ENCODE measurements around the gene PRRT3.
"Not testable (repeated sequence)": the region's sequence is repeated elsewhere in the genome, so short reads cannot be mapped to it uniquely, and the experiment has no call there.

The PRRT3 gene

GRCh38 chr3:9917820-9918219, 34.4 kb downstream of the PRRT3 start:
- no peak for FAIRE-seq

GRCh38 chr3:9916734-9917680, 35.2 kb downstream of the PRRT3 start, which contains the start of gene IL17RC:
TSS of gene IL17RC (plus strand) at chr3:9917098. CDS start at chr3:9917316, 218 bp downstream.
- no peak for FAIRE-seq

- FAIRE-seq = no peak
Measured at GRCh38 chr3:9916346-9916733, 35.9 kb downstream of the PRRT3 start.

GRCh38 chr3:9915254-9916141, 36.7 kb downstream of the PRRT3 start:
- no peak for FAIRE-seq

- FAIRE-seq = no peak
Measured at GRCh38 chr3:9914559-9915253, 37.5 kb downstream of the PRRT3 start.

- FAIRE-seq = no peak
Measured at GRCh38 chr3:9914011-9914410, 38.2 kb downstream of the PRRT3 start.

GRCh38 chr3:9913601-9914000, 38.6 kb downstream of the PRRT3 start:
- no peak for FAIRE-seq

GRCh38 chr3:9912294-9912935, 39.8 kb downstream of the PRRT3 start:
- no peak for FAIRE-seq

- no peak for FAIRE-seq
Measured at GRCh38 chr3:9911863-9912262, 40.3 kb downstream of the PRRT3 start.

GRCh38 chr3:9909221-9910013, 42.8 kb downstream of the PRRT3 start:
- FAIRE-seq = no peak

GRCh38 chr3:9908286-9908685, 43.9 kb downstream of the PRRT3 start:
- FAIRE-seq = no peak

GRCh38 chr3:9906480-9906879, 45.7 kb downstream of the PRRT3 start:
- no peak for FAIRE-seq

GRCh38 chr3:9903904-9904303, 48.3 kb downstream of the PRRT3 start:
- no peak for FAIRE-seq

- no peak for FAIRE-seq
Measured at GRCh38 chr3:9903238-9903624, 49.0 kb downstream of the PRRT3 start.

- no peak for FAIRE-seq
Measured at GRCh38 chr3:9902372-9903237, 49.6 kb downstream of the PRRT3 start, which contains the start of gene IL17RE. TSS of gene IL17RE (plus strand) at chr3:9902848. CDS start at chr3:9902933, 85 bp downstream.

- no peak for FAIRE-seq
Measured at GRCh38 chr3:9901967-9902366, 50.2 kb downstream of the PRRT3 start.

GRCh38 chr3:9900965-9901415, 51.2 kb downstream of the PRRT3 start:
- not testable (repeated sequence) for FAIRE-seq

- no peak for FAIRE-seq
Measured at GRCh38 chr3:9899289-9899791, 52.9 kb downstream of the PRRT3 start.

- FAIRE-seq = no peak
Measured at GRCh38 chr3:9898467-9899241, 53.6 kb downstream of the PRRT3 start.
